SK-N-MC (cell line): ENCODE measurements around the gene APBA3.

Experiments
- EZH2 ChIP-seq: fragments of 200-600 bp; sonication (generic); IDR thresholded peaks from one replicate; pipeline ENCODE4 v1.6.1; 2017; ENCODE audit warnings: antibody characterized with exemption
- POLR2AphosphoS5 ChIP-seq: IDR thresholded peaks from 2 replicates; pipeline ENCODE4 v1.6.1; 2012; ENCODE audit warnings: mild to moderate bottlenecking, low read depth, low read length, borderline replicate concordance

GRCh38 chr19:3782330-3782729, 20.8 kb upstream of the APBA3 start:
- no peak for TF ChIP-seq EZH2
- TF ChIP-seq POLR2AphosphoS5, result no peak
